CD4-positive, alpha-beta T cell (primary cell): ENCODE data around the gene GRID1. TPM values are rescaled to one million over a fixed set of nuclear protein-coding genes. Genes with fewer than 3 reads are reported as not detected.

ENCODE experiments used
- ATAC-seq: fragments of 200-7000 bp; cut with Tn5 transposase; one replicate; pipeline ENCODE4 v1.10.0; 2022; ENCODE audit warnings: mild to moderate bottlenecking; ENCODE audit not compliant: poor library complexity
- CTCF ChIA-PET: fragments of 350-600 bp; sonication (Branson Sonifier 250); formaldehyde crosslinking; loops from one replicate; lab custom pipeline; 2021; ENCODE audit warnings: antibody characterized with exemption, inconsistent platforms; lab: Charles Lee
- POLR2A ChIA-PET: fragments of 350-600 bp; sonication (Branson Sonifier 250); formaldehyde crosslinking; loops from one replicate; lab custom pipeline; 2021; ENCODE audit warnings: antibody characterized with exemption, inconsistent platforms; lab: Charles Lee
- DNase-seq, 14 experiments: peaks; one replicate each; pipeline ENCODE4 v3.0.0-alpha.2; 2013 to 2020; ENCODE audit warnings: mixed read lengths in 2 of 14
- H3K27ac ChIP-seq, 2 donors: one replicate each; pipeline versions ENCODE4 v1.5.1 to v1.7.0; 2013; ENCODE audit warnings: low read length in 2 of 2, low read depth in 1 of 2, mild to moderate bottlenecking in 1 of 2
- H3K27me3 ChIP-seq, 2 experiments: 1 replicate in 1 of 2; 2 replicates in 1 of 2; pipeline versions ENCODE4 v1.6.1 to v1.7.0; 2013; ENCODE audit warnings: low read length in 2 of 2, control low read depth in 1 of 2, mild to moderate bottlenecking in 1 of 2, moderate library complexity in 1 of 2; ENCODE audit not compliant: insufficient read depth in 2 of 2, control insufficient read depth in 1 of 2
- H3K36me3 ChIP-seq: one replicate; pipeline ENCODE4 v1.6.1; 2013; ENCODE audit warnings: low read length, control low read depth; ENCODE audit not compliant: insufficient read depth
- H3K4me1 ChIP-seq: one replicate; pipeline ENCODE4 v1.6.1; 2013; ENCODE audit warnings: low read length, control low read depth; ENCODE audit not compliant: insufficient read depth
- H3K4me3 ChIP-seq: one replicate; pipeline ENCODE4 v1.5.1; 2013; ENCODE audit warnings: mild to moderate bottlenecking, low read length, moderate library complexity
- H3K9me3 ChIP-seq, 2 experiments: 1 replicate in 1 of 2; 2 replicates in 1 of 2; pipeline versions ENCODE4 v1.6.1 to v1.7.0; 2013; ENCODE audit warnings: low read length in 2 of 2, mild to moderate bottlenecking in 2 of 2, control low read depth in 1 of 2, moderate library complexity in 1 of 2; ENCODE audit not compliant: control insufficient read depth in 1 of 2, insufficient read depth in 1 of 2
- H3K27ac Mint-ChIP-seq: one replicate; pipeline ENCODE4 v1.8.0; 2020; ENCODE audit warnings: mixed read lengths
- H3K27me3 Mint-ChIP-seq: one replicate; pipeline ENCODE4 v1.8.0; 2021; ENCODE audit warnings: mixed read lengths
- H3K36me3 Mint-ChIP-seq: one replicate; pipeline ENCODE4 v1.8.0; 2021; ENCODE audit warnings: low read depth, mixed read lengths
- H3K4me1 Mint-ChIP-seq: one replicate; pipeline ENCODE4 v1.8.0; 2021; ENCODE audit warnings: low read depth, mixed read lengths
- H3K4me3 Mint-ChIP-seq: one replicate; pipeline ENCODE4 v1.8.0; 2020; ENCODE audit warnings: mild to moderate bottlenecking, mixed read lengths
- H3K9me3 Mint-ChIP-seq: one replicate; pipeline ENCODE4 v1.8.0; 2020; ENCODE audit warnings: mixed read lengths
- intact Hi-C, 2 experiments: fragments of 100-400 bp; cut with DNase I in 1 of 2; cut with micrococcal nuclease in 1 of 2; formaldehyde crosslinking; loops; one replicate each; pipeline versions ENCODE4 v1.15.1 to v1.9.0; 2023 to 2025; cut with DNase I, micrococcal nuclease
- total RNA-seq, 174 experiments: library from RNA in 2 of 174; stranded (reverse) in 2 of 174; gene quantifications; one replicate each; pipeline ENCODE4 v1.2.3 and lab custom pipeline; 2021 to 2026
- TF ChIP-seq, protein P1 (sequence below): fragments of 200-600 bp; IDR thresholded peaks from one replicate; pipeline ENCODE4 v1.8.0; 2022; ENCODE audit warnings: antibody characterized with exemption, mild to moderate bottlenecking

The GRID1 gene
- total RNA-seq, 2 experiments from 2014 or later: not detected

DNA sequence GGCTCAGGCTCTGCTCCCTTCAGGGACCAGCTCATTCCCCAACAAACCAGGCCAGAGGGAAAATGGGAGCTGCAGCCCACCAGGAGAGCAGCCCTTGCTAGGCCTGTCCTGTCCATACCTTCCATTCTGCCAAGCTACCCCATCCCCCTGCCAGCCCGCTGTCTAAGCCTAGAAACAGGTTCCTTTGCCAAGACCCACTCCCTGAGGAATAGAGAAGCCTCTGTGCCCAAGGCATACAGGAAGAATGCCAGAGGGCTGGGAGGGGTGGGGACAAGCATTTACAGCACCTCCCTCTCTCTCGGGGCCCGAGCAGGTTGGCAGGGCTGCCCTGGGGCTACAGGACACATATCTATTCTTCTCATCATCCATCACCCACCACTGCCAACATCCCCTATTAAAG, 178.3 kb downstream of the GRID1 start:
- no peaks in the 10 kb centered on the region for H3K36me3 ChIP-seq
- peaks cover 8% of the 10 kb centered on the region for H3K27me3 Mint-ChIP-seq
- no peaks in the 10 kb centered on the region for H3K4me1 ChIP-seq

GRCh38 chr10:86187499-86188239, 178.9 kb downstream of the GRID1 start:
- no peak overlapping the region for H3K27ac ChIP-seq
- H3K27ac Mint-ChIP-seq: no peak overlapping the region
- ChIA-PET CTCF (no interaction called here), POLR2A (no interaction called here)
- peaks cover 6% of the 10 kb centered on the region for H3K27me3 Mint-ChIP-seq
- H3K36me3 ChIP-seq: no peaks in the 10 kb centered on the region
- H3K4me1 ChIP-seq: no peaks in the 10 kb centered on the region
- peaks cover 4% of the 10 kb centered on the region for H3K9me3 Mint-ChIP-seq
- no peak overlapping the region for H3K4me3 Mint-ChIP-seq
- H3K36me3 Mint-ChIP-seq: no peaks in the 10 kb centered on the region
- DNase-seq: peak in 1 of 14 experiments; percentile 7
- H3K4me1 Mint-ChIP-seq: no peaks in the 10 kb centered on the region
- H3K9me3 ChIP-seq: peaks cover 0 to 6% of the 10 kb centered on the region in 2 experiments
- intact Hi-C loops: no loop called here
- TF ChIP-seq, protein P1, sequence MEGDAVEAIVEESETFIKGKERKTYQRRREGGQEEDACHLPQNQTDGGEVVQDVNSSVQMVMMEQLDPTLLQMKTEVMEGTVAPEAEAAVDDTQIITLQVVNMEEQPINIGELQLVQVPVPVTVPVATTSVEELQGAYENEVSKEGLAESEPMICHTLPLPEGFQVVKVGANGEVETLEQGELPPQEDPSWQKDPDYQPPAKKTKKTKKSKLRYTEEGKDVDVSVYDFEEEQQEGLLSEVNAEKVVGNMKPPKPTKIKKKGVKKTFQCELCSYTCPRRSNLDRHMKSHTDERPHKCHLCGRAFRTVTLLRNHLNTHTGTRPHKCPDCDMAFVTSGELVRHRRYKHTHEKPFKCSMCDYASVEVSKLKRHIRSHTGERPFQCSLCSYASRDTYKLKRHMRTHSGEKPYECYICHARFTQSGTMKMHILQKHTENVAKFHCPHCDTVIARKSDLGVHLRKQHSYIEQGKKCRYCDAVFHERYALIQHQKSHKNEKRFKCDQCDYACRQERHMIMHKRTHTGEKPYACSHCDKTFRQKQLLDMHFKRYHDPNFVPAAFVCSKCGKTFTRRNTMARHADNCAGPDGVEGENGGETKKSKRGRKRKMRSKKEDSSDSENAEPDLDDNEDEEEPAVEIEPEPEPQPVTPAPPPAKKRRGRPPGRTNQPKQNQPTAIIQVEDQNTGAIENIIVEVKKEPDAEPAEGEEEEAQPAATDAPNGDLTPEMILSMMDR: no peak
- H3K27me3 ChIP-seq: peaks cover 0 to 8% of the 10 kb centered on the region in 2 experiments
- ATAC-seq: no peak
- no peak overlapping the region for H3K4me3 ChIP-seq

More for the DNA sequence above, 178.3 kb downstream of the GRID1 start:
- TF ChIP-seq, protein P1: no peak
- H3K27ac ChIP-seq: no peak overlapping the region
- Mint-ChIP-seq H3K36me3 (no peaks in the 10 kb centered on the region), H3K9me3 (peaks cover 4% of the 10 kb centered on the region), H3K27ac (no peak overlapping the region), H3K4me1 (no peaks in the 10 kb centered on the region), H3K4me3 (no peak overlapping the region)
- intact Hi-C loops: no loop called here
- POLR2A ChIA-PET: no interaction called here
- H3K27me3 ChIP-seq: peaks cover 0 to 8% of the 10 kb centered on the region in 2 experiments
- CTCF ChIA-PET: no interaction called here
- ATAC-seq: no peak
- peak in 1 of 14 experiments; percentile 11 for DNase-seq
- H3K9me3 ChIP-seq: peaks cover 0 to 6% of the 10 kb centered on the region in 2 experiments
- H3K4me3 ChIP-seq: no peak overlapping the region

GRCh38 chr10:86186633-86187032, 180.0 kb downstream of the GRID1 start:
- no peaks in the 10 kb centered on the region for H3K36me3 ChIP-seq
- H3K36me3 Mint-ChIP-seq: no peaks in the 10 kb centered on the region
- H3K27ac Mint-ChIP-seq: no peak overlapping the region
- no peaks in the 10 kb centered on the region for H3K4me1 Mint-ChIP-seq
- H3K27me3 Mint-ChIP-seq: peaks cover 6% of the 10 kb centered on the region
- no peak overlapping the region for H3K4me3 Mint-ChIP-seq
- POLR2A ChIA-PET: no interaction called here
- DNase-seq (no peak), ATAC-seq (no peak)
- peaks cover 4% of the 10 kb centered on the region for H3K9me3 Mint-ChIP-seq
- H3K9me3 ChIP-seq: peaks cover 0 to 10% of the 10 kb centered on the region in 2 experiments
- no peaks in the 10 kb centered on the region for H3K4me1 ChIP-seq
- TF ChIP-seq, protein P1: no peak
- H3K27ac ChIP-seq: no peak overlapping the region
- no peak overlapping the region for H3K4me3 ChIP-seq
- peaks cover 0 to 8% of the 10 kb centered on the region in 2 experiments for H3K27me3 ChIP-seq
- intact Hi-C loops: no loop called here
- CTCF ChIA-PET: no interaction called here
